Thyroid gland (tissue), 4 donors: Measurements from ENCODE around the gene TNFRSF12A. TPM values are rescaled to one million over a fixed set of nuclear protein-coding genes. Genes with fewer than 3 reads are reported as not detected.

Experiments
- DNase-seq, 2 donors: peaks; one replicate each; pipeline ENCODE4 v3.0.0-alpha.2; 2019
- H3K27ac ChIP-seq, 3 donors: fragments of 200-600 bp; sonication (generic); 1 replicate in 2 of 3; 2 replicates in 1 of 3; pipeline ENCODE4 v1.5.1; 2016 to 2019; ENCODE audit warnings: mild to moderate bottlenecking in 1 of 3, moderate library complexity in 1 of 3
- H3K27me3 ChIP-seq: fragments of 200-600 bp; sonication (generic); one replicate; pipeline ENCODE4 v1.5.1; 2019
- H3K36me3 ChIP-seq, 2 donors: fragments of 200-600 bp; sonication (generic); one replicate each; pipeline ENCODE4 v1.5.1; 2016 to 2019
- H3K4me1 ChIP-seq, 2 donors: fragments of 200-600 bp; sonication (generic); one replicate each; pipeline ENCODE4 v1.5.1; 2017 to 2019
- H3K4me3 ChIP-seq, 3 donors: fragments of 200-600 bp; sonication (generic); replicated peaks in 1 of 3; 1 replicate in 2 of 3; 2 replicates in 1 of 3; pipeline ENCODE4 v1.5.1; 2016; ENCODE audit warnings: mild to moderate bottlenecking in 1 of 3
- H3K9me3 ChIP-seq: fragments of 200-600 bp; sonication (generic); one replicate; pipeline ENCODE4 v1.5.1; 2017
- POLR2A ChIP-seq, 2 donors: fragments of 450-650 bp; IDR thresholded peaks; one replicate each; pipeline ENCODE4 v1.6.1; 2017; ENCODE audit warnings: antibody characterized with exemption in 2 of 2, mild to moderate bottlenecking in 2 of 2, moderate library complexity in 1 of 2
- WGBS, 2 donors: methylation state at CpG; one replicate each; pipeline ENCODE4 v1.1.5; 2017; 5-methylcytosine and 5-hydroxymethylcytosine counted together
- intact Hi-C: fragments of 100-400 bp; cut with DNase I; formaldehyde crosslinking; loops from one replicate; pipeline ENCODE4 v1.15.1; 2023
- total RNA-seq, 4 donors: library from RNA; depleted of rRNA; stranded (reverse); fragments of >200 nt; gene quantifications; one replicate each; pipeline ENCODE4 v1.2.3, GENCODE V29; 2016
- TF ChIP-seq, protein P1 (sequence below), 6 experiments: fragments of 200-600 bp in 3 of 6; fragments of 450-650 bp in 3 of 6; sonication (generic) in 3 of 6; IDR thresholded peaks; one replicate each; pipeline ENCODE4 v1.5.1; 2016 to 2019; ENCODE audit warnings: antibody characterized with exemption in 6 of 6, mild to moderate bottlenecking in 2 of 6, inconsistent platforms in 1 of 6, moderate library complexity in 1 of 6

TNFRSF12A gene
- total RNA-seq, 4 donors from 2014 or later: 47.9 to 110 (median 67.0) TPM

DNA sequence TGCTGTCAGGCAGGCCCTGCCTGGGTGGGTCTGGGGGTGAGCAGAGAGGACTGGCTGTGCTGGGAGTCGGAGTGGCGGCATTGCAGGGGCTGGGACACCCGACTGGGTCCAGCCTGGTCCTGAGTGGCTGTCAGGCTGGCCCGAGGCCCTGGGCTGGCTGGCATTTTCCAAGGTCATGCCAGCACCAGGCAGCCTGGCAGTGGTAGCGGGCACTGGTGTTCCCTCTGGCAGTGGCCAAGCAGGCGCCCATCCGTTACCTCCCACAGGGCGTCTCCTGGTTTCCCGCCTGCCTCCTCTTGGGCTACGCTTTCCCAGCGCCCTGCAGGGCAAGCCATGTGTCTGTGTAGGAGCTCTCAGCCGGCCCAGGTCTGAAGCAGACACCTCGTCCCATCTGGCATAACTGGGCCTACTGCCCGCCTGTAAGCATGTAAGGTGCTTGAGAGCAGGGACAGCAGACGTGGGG lies 34.2 kb upstream of the TNFRSF12A start:
- WGBS, 2 donors: 82 to 85% methylated on average over 3 to 7 of the region's 15 CpGs
- H3K4me3 ChIP-seq: no peak overlapping the region
- H3K9me3 ChIP-seq: no peaks in the 10 kb centered on the region
- H3K27me3 ChIP-seq: no peaks in the 10 kb centered on the region
- peaks cover 3 to 10% of the 10 kb centered on the region in 2 donors for H3K4me1 ChIP-seq
- intact Hi-C loops: no loop called here
- no peaks in the 10 kb centered on the region for H3K36me3 ChIP-seq
- peak; percentile 60 to 81 for DNase-seq
- H3K27ac ChIP-seq: peak overlapping the region in 1 of 3 donors; percentile 47
- TF ChIP-seq, protein P1, sequence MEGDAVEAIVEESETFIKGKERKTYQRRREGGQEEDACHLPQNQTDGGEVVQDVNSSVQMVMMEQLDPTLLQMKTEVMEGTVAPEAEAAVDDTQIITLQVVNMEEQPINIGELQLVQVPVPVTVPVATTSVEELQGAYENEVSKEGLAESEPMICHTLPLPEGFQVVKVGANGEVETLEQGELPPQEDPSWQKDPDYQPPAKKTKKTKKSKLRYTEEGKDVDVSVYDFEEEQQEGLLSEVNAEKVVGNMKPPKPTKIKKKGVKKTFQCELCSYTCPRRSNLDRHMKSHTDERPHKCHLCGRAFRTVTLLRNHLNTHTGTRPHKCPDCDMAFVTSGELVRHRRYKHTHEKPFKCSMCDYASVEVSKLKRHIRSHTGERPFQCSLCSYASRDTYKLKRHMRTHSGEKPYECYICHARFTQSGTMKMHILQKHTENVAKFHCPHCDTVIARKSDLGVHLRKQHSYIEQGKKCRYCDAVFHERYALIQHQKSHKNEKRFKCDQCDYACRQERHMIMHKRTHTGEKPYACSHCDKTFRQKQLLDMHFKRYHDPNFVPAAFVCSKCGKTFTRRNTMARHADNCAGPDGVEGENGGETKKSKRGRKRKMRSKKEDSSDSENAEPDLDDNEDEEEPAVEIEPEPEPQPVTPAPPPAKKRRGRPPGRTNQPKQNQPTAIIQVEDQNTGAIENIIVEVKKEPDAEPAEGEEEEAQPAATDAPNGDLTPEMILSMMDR (IDR thresholded peaks at IDR 0.05): no peak
- no peak for TF ChIP-seq POLR2A (IDR thresholded peaks at IDR 0.05)

DNA sequence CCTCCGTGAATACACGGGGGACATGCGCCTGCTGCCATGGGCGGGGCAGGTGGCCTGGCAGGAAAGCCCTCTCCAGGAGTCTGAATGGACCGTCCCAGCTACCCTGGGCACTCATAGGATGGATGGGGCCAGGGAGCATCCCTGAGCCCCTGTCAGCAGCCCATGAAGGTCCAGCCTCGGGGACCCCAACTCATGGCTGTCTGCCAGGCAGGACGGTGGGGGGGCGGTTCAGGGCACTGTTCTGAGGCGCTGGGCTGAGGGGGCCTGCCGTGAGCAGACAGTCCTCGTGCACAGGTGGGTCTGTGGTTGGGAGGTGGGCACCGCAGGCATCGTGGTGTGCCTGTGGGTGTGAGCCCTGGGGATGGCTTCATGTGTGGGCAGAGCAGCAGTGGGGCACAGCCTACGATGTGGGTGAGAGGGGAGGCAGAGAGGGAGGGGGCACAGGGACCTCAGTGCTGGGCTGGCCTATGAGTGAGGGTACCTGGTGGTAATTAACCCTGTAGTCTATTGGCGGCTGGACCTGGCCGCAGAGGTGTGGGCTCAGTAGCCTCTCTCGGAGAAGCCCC lies 33.5 kb upstream of the TNFRSF12A start:
- intact Hi-C loops: no loop called here
- 77 to 78% methylated on average over 12 of the region's 17 CpGs for WGBS, 2 donors
- Histone ChIP-seq H3K36me3 (no peaks in the 10 kb centered on the region), H3K4me1 (peaks cover 3 to 10% of the 10 kb centered on the region in 2 donors), H3K4me3 (no peak overlapping the region), H3K27me3 (no peaks in the 10 kb centered on the region), H3K27ac (no peak overlapping the region), H3K9me3 (no peaks in the 10 kb centered on the region)
- DNase-seq: no peak
- TF ChIP-seq, protein P1 (IDR thresholded peaks at IDR 0.05): no peak
- no peak for TF ChIP-seq POLR2A (IDR thresholded peaks at IDR 0.05)

DNA sequence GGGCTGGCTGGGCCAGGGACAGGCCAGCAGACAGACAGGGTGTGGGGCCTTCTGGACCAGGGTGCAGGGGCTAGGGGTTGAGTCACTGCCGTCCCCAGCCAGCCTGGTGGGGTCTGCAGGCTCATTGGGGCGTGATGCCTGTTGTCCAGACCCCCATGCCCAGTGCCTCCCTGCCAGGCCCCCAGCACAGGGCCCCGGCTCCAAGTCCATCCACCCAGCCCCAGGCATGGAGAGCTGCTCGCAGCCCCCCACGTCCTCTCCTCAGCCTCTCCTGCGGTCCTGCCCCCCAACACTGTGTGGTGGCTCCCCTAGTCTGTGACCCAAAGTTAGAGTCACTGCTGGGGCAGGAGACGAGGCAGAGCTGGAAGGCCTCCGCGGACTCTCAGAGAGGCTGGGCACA lies 32.9 kb upstream of the TNFRSF12A start:
- intact Hi-C loops: no loop called here
- Histone ChIP-seq H3K4me3 (no peak overlapping the region), H3K27ac (no peak overlapping the region), H3K9me3 (no peaks in the 10 kb centered on the region), H3K4me1 (peaks cover 3 to 10% of the 10 kb centered on the region in 2 donors), H3K27me3 (no peaks in the 10 kb centered on the region), H3K36me3 (no peaks in the 10 kb centered on the region)
- no peak for DNase-seq
- TF ChIP-seq, protein P1 (IDR thresholded peaks at IDR 0.05): no peak
- TF ChIP-seq POLR2A (IDR thresholded peaks at IDR 0.05): no peak
- WGBS, 2 donors: 88 to 89% methylated on average over 7 to 8 of the region's 9 CpGs

DNA sequence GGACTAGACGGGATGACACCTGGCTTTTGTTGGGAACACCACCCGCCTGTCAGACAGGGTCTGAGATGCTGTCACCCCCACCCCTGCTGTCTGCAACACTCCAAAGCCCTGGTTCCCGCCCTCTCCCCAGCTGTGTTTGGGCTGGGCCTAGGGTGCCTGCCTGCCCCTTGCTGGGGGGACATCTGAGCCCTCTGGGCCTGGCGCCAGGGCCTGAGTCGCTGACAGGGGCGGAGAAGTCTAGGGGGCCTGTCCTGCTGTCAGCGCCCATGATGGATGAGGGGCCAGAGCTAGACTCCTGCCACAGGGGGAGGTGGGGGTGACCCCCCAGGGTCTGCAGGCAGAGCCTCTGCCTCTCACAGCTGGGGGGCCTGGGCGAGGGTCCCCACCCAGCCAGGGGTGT lies 32.3 kb upstream of the TNFRSF12A start:
- DNase-seq: no peak
- TF ChIP-seq POLR2A (IDR thresholded peaks at IDR 0.05): no peak
- TF ChIP-seq, protein P1 (IDR thresholded peaks at IDR 0.05): no peak
- H3K27me3 ChIP-seq: no peaks in the 10 kb centered on the region
- peaks cover 3 to 10% of the 10 kb centered on the region in 2 donors for H3K4me1 ChIP-seq
- no peaks in the 10 kb centered on the region for H3K36me3 ChIP-seq
- no peak overlapping the region for H3K4me3 ChIP-seq
- WGBS, 2 donors: 73 to 75% methylated on average over 3 to 8 of the region's 8 CpGs
- no peaks in the 10 kb centered on the region for H3K9me3 ChIP-seq
- intact Hi-C loops: no loop called here
- no peak overlapping the region for H3K27ac ChIP-seq

DNA sequence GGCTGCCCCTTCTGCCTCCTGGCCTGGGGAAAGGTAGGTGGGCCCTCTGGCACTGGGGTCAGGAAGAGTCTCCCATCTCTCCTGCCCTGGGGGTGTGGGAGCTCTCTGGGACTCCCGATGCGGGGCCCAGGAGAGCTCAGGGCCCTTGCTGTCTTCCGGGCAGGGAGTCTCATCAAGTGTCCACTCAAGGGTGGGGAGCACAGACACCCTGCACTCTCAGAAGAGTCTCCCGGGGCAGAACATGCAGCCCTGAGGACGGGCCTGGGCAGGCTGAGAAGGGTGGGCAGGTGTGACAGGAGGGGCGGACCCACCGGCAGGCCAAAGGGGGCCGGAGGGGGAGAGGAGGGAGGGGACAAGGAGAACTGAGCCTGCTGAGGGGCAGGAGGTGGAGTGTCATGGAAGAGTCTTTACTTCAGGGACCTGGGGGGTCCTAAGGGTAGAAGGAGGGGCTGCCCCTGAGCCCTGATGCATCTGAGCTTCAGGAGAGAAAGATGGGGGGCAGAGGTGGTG lies 31.5 kb upstream of the TNFRSF12A start:
- Histone ChIP-seq H3K9me3 (no peaks in the 10 kb centered on the region), H3K4me1 (peaks cover 3 to 5% of the 10 kb centered on the region in 2 donors), H3K36me3 (no peaks in the 10 kb centered on the region), H3K27ac (no peak overlapping the region), H3K27me3 (no peaks in the 10 kb centered on the region), H3K4me3 (no peak overlapping the region)
- TF ChIP-seq, protein P1 (IDR thresholded peaks at IDR 0.05): no peak
- no peak for DNase-seq
- intact Hi-C loops: no loop called here
- 40% methylated on average over 5 of the region's 8 CpGs for WGBS, 2 donors
